GM12874 (cell line): ENCODE measurements around the gene CLCN2.

Source experiments
- CTCF ChIP-seq: IDR thresholded peaks from 2 replicates; pipeline ENCODE4 v1.5.1; 2011; ENCODE audit warnings: low read depth, mild to moderate bottlenecking, control low read depth, low read length, moderate library complexity; ENCODE audit not compliant: insufficient read depth

Gene CLCN2

GRCh38 chr3:184321666-184322065, 39.7 kb downstream of the CLCN2 start:
- no peak for TF ChIP-seq CTCF

- no peak for TF ChIP-seq CTCF
These were observed 41.3 kb downstream of the CLCN2 start for GRCh38 chr3:184320104-184320445.

GRCh38 chr3:184317201-184317600, 44.2 kb downstream of the CLCN2 start:
- TF ChIP-seq CTCF = no peak

GRCh38 chr3:184316792-184317191, 44.6 kb downstream of the CLCN2 start:
- TF ChIP-seq CTCF = no peak

- TF ChIP-seq CTCF = no peak
These were observed 45.3 kb downstream of the CLCN2 start for GRCh38 chr3:184315871-184316661.

GRCh38 chr3:184315543-184315867, 45.9 kb downstream of the CLCN2 start:
- no peak for TF ChIP-seq CTCF

GRCh38 chr3:184314700-184315542, 46.5 kb downstream of the CLCN2 start:
- no peak for TF ChIP-seq CTCF
